GM18508 (cell line): Measurements from ENCODE around the gene FAM168A.

Experiments
- ATAC-seq: cut with Tn5 transposase; IDR thresholded peaks from one replicate; pipeline ENCODE4 v1.9.1; 2021; ENCODE audit warnings: moderate number of reproducible peaks; ENCODE audit not compliant: insufficient read depth, unreplicated experiment

FAM168A gene, protein sequence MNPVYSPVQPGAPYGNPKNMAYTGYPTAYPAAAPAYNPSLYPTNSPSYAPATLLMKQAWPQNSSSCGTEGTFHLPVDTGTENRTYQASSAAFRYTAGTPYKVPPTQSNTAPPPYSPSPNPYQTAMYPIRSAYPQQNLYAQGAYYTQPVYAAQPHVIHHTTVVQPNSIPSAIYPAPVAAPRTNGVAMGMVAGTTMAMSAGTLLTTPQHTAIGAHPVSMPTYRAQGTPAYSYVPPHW

DNA sequence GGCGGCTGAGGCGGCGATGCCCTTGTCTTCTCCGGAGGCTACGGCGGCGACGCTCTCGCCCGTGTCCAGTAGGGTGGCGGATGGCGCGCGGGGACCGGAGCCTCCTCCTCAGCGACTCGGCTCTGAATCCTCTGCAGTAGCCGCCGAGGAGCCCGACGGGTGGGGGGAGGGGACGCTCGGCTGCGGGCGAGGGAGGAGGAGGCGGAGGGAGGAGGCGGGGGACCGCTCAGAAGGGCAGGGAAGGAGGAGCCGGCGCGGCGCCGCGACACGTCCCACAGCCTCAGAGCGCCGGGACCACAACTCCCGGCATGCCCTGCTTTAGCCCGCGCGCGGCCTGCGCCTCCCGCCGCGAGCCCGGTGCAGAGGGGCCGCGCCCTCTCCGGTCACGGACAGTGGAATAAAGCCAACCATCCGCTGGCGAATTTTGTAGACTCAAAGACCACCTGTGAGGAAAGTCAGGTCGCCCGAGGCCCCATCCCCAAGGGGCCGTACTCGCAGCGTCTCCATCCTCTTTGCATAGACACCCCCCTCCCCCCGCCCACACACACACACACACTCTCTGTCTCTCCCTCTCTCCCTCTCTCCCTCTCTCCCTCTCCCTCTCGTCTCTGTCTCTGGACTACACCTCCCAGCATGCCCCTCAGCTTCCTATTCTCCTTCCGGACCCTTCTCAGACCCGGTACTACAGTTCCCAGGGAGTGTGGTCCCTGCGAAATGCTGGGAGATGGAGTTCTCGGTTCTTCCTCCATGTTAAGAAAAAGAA, at the start of gene FAM168A:
TSS of gene FAM168A (minus strand) at position 157 of the 763 bp plus-strand sequence. CDS start 129,638 bp downstream, outside the sequence.
- peak; percentile 49 for ATAC-seq

DNA sequence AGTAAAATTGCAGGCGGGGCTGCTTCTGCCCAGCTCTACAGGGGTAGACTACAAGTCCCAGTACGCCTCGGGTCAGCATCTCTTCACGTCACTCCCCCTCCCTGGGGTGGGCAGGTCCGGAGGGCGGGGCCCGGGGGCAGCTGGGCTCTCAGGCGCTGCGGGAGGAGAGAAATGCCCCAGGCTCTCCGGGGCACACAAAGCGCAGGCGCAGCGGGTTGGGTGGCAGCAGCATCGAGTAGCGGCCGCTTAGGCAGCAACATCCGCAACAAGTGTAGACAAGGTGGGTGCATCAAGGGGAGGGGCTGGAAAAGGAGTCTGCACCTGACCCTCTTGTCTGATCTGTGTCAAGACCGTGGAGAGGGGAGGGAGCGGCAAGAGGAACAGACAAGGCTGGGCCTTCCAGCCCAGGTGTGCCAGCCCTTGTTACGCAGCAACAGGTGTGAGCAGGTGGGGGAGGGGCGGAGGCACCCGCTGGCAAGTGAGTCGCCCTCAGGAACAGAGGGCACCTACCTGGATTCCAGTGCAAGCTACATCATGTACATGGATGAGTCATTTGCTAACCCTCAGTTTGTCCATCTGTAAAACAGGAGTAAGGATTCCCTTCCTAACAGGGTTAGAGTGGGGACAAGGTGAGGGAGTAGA, 49.7 kb upstream of the FAM168A start:
- ATAC-seq: no peak

DNA sequence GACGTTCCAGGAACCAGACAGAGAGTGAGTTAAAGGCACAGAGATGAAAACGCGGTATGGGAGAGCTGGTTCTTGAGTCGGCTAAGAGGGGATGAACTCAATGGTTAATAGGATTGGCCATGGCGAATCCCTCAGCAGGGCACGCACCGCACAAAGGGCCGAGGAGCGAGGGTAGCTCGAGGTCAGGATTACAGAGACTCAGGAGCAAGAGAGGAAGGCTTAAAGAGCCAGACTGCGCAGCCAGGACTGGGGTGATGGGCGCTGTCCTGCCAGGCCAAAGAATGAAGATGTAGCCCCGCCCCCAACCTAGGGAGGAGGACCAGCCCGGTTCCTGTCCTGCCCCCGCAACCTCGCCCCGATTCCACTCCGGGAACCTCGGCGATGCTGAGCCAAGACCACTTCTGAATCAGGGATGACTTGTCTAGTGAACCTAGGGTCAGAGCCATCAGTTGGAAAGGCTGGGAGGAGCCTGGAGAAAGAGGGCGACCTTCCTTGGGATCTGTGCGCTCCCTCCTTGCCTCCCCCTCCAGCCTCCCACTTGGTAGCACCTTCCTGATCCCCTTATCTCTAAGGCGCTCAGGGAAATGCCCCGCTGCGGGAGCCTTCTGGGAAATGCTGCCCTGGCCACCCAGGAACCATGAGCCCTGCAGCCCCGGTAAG, 48.2 kb upstream of the FAM168A start, which contains the start of gene PLEKHB1:
TSS of gene PLEKHB1 (plus strand) at position 610 of the 660 bp plus-strand sequence. CDS start at position 638, 28 bp downstream.
- ATAC-seq: no peak

DNA sequence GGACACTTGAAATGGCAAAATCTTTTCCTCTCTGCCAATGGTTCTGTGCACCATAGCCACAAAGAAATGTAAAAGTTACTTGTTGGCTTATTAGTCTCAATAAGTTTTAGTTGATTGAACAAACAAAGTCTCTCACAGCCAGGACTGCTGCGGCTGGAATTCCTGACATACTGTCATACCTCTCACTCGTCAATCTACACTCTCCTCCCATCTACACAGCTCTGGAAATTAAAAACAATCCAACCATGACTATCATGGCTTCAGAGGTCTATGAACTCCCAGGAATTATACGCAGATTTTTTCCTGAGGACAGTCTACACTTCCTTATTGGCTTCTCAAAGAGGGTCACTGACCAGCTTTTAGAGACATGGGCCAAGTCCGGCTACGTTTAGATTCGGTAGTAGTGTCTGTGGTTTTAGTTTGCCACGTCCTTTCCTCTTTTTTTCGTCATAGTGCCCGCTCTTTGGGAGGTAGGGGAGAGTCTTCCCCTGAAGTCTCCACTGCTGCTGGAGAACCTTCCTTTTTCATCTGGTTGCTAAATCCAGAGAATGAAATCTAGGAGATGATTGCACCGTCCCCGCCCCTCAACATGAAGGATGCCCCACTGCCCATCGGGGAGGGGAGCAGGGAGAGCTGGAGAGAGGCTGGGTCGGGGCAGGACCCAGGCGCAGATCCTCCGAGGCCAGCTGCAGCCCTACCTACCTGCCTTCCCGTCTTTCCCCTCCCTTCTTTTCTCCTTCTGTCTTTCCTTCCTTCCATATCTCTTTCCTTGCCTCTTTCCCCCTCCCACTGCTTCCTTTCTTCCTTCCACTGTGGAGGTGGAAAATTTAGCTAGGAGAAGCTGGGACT, 47.4 kb upstream of the FAM168A start:
- ATAC-seq: no peak

DNA sequence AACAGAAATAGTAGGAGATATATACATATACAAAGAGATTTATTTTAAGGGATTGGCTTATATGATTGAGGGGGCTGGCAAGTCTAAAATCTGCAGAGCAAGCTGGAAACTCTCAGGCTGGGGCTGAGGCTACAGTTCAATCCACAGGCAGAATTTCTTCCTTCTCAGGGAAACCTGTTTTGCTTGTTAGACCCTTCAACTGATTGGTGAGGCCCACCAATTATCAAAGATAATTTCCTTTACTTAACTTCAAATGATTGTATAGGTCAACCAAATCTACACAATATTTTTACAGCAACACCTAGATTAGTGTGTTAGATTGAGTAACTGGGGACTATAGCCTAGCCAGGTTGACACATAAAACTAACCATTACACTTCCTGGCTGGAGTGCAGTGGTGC, 43.8 kb upstream of the FAM168A start:
- no peak for ATAC-seq

DNA sequence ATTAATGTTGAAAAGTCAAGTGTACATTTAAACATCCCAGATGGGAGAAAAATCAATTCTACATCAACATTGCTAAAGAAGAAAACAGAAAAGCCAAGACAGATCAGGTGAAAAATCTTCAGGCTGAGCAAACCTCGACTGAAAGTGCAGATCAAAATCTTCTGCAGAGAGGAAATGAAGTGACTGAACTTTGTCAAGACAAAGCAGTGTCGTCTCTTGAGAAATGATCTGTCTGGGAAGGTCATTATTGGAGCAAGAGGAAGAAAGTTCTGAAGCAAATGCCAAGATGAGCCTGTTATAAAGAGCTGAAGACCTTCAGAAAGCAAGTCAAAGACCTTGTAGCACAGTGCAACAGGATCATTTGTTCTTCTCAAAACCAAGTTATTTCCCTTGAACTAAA, 42.7 kb upstream of the FAM168A start:
- no peak for ATAC-seq

DNA sequence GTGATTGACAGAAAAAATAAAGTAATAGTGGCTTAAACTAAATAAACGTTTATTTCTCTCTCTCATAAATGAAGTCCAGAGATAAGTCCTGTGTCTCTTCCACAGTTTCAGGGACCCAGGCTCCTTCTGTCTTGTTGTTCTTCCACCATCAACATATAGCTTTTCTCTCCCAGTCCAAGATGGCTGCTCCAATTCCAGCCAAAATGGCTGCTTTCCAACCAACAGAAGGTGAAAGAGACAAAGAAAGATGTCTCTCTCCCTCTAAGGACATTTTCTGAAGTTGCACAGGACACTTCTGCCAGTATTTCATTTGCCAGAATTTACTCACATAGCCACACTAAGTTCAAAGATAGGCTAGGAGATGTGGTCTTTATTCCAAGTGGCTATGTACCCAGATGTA, 39.1 kb upstream of the FAM168A start:
- no peak for ATAC-seq

DNA sequence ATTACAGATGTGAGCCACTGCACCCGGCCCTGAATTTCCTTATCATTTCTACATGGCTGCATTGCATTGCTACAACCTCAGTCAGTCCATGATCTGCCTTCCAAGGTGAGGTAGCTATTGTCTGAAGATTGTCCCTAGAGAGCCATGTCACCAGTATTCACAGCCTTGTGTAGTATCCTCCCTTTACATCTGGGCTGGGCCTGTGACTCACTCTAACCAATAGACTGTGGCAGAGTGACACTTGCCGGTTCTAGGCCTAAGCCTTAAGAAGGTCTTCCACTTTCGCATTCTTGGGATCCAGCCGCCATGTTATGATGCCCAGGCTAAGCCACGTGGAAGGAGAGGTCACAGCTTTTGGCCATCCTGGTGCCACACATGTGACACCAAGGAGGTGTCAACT, 38.3 kb upstream of the FAM168A start:
- ATAC-seq: no peak

DNA sequence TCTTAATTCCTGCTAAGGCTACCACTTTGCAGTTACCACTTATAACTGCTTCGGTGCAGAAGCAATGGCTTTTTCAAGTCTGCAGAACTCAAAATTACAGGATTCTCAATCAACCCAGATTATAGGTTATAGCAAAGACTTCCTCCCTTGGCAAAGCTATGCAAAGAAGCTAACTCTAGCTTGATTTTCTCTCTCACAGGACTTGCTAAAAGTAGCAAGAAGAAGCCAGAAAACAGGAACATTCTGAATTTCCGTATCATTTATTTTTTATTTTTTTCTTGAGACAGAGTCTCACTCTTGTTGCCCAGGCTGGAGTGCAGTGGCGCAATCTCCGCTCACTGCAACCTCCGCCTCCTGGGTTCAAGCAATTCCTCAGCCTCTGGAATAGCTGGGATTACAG, 37.8 kb upstream of the FAM168A start:
- ATAC-seq: no peak

DNA sequence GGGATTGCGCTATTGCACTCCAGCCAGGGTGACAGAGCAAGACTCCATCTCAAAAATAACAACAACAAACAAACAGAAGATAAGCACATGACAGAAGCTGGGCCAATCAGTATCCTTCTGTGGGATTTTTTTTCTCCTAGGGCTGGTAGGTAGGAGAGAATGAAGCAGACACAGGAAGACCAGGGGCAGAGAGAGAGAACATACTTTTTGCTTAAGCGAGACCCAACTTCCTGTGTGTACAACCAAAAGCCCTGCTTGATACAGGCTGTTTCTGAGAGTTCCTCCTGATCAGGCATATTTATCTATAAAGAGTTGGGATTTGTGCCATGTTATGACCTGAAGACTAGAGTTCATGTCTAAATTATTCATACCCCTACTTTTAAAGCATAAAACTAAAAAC, 36.1 kb upstream of the FAM168A start:
- ATAC-seq: no peak

DNA sequence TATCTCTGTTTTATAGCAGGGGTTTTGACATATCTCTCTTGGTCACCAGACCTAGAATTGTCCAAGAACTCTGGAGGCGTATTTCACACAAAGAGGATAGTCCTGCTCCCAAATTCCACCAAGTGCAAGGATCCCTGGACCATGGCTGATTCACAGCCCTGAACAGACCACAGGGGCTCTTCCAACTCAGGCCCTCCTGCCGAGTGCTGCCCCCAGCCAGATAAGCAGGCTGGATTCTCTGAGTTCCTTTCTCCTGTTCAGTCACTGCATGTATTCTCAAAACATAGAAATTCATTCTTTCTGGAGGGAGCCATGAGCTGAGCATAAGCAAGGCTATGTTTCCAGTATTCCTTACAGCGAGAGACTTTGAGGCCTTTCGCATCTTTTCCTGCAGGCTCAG, 35.1 kb upstream of the FAM168A start:
- ATAC-seq: no peak

DNA sequence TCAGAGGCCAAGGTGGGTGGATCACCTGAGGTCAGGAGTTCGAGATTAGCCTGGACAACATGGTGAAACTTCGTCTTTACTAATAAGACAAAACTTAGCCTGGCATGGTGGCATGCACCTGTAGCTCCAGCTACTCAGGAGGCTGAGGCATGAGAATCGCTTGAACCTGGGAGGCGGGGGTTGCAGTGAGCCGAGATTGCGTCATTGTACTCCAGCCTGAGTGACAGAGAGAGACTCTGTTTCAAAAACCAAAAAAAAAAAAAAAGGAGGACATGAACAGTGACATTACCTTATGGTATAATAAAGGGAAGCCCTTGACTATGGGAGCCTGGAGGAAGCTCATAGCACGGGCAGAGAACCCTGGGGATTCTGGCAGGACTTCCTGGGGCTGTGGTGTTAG, 32.0 kb upstream of the FAM168A start:
- ATAC-seq: no peak

DNA sequence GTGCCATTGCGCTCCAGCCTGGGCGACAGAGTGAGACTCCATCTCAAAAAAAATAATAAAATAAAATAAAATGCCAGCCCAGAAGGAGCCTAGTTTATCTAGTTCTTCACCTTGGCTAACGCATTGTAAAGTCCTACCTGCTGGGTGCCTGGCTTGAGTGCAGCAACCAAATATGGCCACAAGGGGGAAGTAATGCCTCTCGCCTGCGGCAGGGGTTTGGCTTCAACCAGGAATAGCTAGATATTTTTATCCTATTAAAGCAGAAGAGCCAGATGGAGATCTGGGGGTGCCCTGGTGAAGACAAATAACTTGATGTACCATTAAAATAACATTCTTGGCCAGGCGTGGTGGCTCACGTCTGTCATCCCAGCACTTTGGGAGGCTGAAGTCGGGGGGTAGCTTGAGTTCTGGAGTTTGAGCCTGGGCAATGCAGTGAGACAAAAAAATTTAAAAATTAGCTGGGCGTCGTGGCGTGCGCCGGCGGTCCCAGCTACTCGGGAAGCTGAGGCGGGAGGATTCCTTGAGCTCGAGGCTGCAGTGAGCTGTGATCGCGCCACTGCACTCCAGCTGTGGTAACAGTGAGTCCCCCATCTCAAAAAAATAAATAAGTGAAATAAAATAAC, 27.9 kb upstream of the FAM168A start:
- no peak for ATAC-seq

DNA sequence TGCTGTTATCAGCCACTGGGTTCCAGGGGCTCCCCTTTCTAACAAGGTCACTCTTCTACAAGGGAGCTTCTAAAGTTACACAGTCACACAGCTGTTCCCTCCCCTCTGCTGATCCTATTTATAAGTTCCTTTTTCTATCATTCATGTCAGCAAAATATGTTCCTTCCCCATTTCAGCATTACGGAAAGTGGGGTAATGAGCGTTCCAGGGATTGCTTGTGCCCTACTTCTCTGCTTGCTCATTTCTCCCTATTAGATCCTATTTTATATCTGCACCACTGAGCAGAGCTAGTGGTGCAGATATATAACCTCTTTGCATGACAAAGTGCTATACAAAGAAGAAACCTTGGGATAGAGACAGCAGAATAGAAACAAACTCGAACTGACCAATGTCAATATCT, 25.8 kb upstream of the FAM168A start:
- ATAC-seq: no peak

DNA sequence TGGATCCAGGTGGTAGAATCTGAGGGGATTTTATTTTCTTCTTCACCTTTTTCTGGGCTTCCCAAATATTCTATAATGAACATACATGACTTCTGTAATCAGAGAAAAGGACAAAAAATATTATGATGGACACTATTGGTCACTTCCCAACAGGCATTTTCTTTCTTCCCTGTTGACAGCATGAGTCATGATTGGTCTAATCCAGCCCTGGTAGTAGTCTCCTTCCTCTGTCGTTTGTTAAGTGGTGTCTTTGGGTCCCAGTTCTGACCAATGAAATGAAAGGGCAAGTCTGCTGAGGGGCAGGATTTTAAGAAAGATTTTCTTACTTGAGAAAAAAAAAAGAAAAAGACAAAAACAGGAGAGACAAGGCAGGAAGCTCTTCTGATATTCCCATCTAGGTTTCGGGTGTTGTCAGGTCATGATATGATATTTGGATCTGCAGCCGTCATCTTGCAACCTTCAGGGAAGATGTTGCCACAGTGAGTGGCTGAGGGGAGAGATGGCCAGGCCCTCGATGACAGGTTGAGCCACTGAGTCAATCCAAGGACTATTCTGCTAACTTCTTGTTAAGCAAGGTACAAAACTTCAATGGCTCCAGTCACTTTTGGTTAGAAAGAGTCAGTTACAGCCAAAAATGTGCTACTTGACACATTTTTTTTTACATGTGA, 25.1 kb upstream of the FAM168A start:
- ATAC-seq: no peak

DNA sequence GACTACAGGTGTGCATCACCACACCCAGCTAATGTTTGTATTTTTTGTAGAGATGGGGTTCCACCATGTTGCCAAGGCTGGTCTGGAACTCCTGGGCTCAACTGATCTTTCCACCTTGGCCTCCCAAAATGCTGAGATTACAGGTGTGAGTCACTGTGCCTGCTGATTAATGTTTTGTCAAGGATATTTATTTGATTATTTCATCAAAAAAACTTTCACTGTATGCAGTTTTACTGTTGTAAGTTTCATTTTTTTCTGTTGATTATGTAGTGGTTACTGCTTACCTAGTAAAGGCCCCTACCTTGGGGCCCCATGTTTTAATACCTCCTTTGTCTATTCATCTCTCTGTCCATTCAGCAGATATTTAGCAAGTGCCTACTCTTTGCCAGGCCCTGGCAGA, 16.7 kb upstream of the FAM168A start:
- no peak for ATAC-seq

DNA sequence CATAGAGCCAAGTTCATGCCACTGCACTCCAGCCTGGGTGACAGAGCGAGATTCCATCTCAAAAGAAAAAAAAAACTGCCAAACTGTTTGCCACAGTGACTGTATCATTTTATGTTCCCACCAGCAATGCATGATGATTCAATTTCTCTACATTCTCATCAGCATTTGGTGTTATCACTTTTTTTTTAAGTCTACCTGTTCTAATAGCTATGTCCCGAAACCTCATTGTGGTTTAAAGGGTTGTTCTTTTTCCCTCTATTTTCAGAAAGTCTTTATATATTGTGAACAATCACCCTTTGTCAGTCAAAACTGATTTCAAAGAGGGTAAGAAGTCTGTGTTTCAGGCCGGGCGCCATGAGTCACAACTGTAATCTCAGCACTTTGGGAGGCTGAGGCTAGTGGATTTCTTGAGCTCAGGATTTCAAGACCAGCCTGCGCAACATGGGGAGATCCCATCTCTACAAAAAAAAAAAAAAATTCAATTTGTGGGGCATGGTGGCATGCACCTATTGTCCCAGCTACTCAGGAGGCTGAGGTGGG, 14.8 kb upstream of the FAM168A start:
- ATAC-seq: no peak

DNA sequence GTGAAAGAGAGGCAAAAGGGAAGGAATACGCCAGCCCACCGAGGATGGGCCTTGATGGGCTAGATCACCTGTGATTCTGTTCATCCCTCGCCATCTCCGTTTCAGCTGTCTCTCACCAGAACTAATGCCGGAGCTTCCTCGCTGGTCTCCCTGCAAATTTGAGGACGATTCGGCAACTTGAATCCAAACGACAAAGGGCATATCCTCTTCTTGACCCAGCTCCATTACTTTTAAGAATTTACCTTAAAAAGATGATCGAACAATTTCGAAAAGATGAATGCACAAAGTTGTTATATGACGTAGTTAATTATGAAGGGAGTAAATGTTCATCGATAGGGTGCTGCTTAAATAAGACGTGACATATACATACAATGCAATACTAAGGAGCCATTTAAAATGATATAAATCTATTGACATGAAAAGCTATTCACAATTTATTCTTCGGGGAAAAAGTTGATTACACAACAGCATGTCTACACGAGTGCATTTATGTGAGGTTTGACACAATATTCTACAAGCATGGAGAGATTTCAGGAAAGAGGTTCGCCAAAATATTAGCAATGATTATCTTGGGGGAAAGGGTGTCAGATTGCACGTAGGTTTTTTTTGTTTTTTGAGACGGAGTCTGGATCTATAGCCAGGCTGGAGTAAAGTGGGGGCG, 937 bp upstream of the FAM168A start:
- no peak for ATAC-seq
